GM21825 (cell line): ENCODE data around the gene DMWD.
"Not testable (repeated sequence)": the region's sequence is repeated elsewhere in the genome, so short reads cannot be mapped to it uniquely, and the experiment has no call there.

Source experiments
- ATAC-seq: cut with Tn5 transposase; IDR thresholded peaks from one replicate; pipeline ENCODE4 v1.9.1; 2021; ENCODE audit warnings: mild to moderate bottlenecking, moderate library complexity; ENCODE audit not compliant: unreplicated experiment

The DMWD gene

GRCh38 chr19:45753548-45753947 is 39.1 kb downstream of the DMWD start:
- ATAC-seq = no peak

DNA sequence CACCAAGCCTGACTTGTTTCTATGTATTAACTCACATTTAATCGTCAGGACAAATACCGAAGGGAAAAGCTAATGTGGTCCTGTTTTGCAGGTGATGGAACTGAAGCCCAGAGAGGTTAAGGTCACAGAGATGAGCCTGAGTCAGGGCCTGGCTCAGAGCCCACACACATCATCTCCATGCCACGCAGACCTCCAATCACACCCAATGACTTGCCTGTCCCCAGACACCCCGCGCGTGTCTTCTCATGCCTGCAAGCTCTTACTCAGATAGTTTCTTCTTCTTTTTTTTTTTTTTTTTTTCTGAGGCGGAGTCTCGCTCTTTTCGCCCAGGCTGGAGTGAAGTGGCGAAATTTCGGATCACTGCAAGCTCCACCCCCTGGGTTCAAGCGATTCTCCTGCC is 40.0 kb downstream of the DMWD start:
- ATAC-seq = no peak

DNA sequence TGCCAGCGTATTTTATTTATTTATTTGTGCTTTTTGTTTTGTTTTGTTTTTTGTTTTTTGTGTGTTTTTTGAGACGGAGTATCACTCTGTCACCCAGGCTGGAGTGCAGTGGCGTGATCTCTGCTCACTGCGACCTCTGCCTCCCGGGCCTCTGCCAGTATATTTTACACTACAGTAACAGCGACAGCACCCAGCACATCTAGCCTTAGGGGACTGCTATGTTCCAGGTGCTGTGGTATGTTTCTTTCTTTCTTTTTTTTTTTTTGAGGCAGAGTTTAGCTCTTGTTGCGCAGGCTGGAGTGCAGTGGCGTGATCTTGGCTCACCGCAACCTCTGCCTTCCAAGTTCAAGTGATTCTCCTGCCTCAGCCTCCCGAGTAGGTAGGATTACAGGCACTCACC is 41.2 kb downstream of the DMWD start:
- not testable (repeated sequence) for ATAC-seq

GRCh38 chr19:45747513-45747912 is 45.1 kb downstream of the DMWD start:
- ATAC-seq = no peak

GRCh38 chr19:45746866-45747265 is 45.8 kb downstream of the DMWD start:
- ATAC-seq = no peak

GRCh38 chr19:45745606-45746005 is 47.0 kb downstream of the DMWD start:
- ATAC-seq = no peak

GRCh38 chr19:45742969-45743368 is 49.7 kb downstream of the DMWD start:
- no peak for ATAC-seq

DNA sequence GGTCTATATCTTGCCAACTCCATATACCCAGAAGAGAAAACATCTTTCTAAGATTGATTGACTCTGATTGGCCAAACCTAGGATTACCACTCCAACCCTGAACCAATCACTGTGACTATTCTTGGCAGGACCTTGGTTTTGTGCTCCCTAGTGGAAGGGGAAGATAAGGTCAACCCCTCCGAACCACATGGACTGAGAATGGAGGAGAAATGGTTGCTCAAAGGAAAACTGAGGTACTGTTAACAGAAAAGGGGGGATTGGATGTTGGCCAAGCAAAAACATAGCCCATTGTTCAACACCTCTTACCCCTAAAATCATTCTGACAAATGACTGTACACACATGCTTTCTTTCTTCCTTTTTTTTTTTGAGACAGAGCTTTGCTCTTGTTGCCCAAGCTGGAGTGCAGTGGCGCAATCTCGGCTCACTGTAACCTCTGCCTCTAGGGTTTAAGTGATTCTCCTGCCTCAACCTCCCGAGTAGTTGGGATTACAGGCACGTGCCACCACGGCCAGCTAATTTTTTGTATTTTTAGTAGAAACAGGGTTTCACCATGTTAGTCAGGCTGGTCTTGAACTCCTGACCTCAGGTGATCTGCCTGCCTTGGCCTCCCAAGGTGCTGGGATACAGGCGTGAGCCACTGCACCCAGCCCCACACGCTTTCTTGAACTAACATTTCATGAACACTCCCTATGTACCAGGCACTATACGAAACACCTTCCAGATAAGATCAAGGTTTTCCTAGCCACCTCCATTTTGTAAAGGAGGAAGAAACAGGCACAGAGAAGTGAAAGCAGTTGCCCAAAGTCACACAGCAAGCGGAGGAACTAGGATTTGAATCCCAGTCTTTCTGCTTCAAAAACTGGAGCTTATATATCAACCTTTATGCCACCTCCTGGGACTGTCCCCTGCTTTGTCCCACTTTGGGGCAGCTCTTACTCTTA is 52.9 kb downstream of the DMWD start:
- no peak for ATAC-seq

DNA sequence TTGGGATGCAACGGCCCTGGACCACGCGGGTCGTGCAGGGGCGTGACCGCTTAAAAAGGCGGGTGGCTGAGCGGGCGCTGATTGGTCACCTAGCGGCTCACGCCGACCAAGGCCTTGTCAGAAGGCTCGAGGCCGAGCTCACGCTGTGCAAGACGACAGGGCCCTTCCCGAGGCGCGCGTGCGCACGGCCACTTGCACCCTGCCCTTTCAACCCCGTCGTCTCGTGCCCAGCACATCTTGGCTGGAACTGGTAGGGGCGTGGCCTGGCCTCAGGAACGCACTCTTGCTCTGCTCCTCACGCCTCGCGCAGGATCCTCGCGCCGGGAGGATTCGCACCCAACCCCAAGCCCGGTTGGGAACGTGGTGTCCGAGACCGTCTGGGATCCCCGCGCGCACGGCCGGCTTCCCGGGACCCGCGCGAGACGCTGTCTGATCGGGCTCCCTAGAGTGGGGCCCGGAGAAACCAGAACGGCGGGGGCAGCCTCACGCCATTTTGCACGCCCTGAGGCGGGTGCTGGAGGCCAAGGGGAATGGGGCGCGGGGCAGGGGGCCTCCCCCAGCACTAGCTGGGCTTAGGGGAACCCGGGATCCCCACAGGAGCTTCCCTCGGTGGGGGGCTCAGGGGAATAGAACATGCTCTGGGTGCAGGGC is 59.4 kb downstream of the DMWD start, which contains the start of gene MEIOSIN:
TSS of gene MEIOSIN (plus strand) at position 280 of the 651 bp plus-strand sequence. CDS start 1,938 bp downstream, outside the sequence.
- no peak for ATAC-seq
